Breast epithelium (tissue), 3 donors: ENCODE results near the gene CEP78.

Experiments used
- POLR2A ChIP-seq: fragments of 450-650 bp; IDR thresholded peaks from one replicate; pipeline ENCODE4 v1.6.1; 2016; ENCODE audit warnings: antibody characterized with exemption, mild to moderate bottlenecking, moderate library complexity
- TF ChIP-seq, protein P1 (sequence below), 3 donors: fragments of 450-650 bp; IDR thresholded peaks; one replicate each; pipeline ENCODE4 v1.5.1; 2016 to 2017; ENCODE audit warnings: antibody characterized with exemption in 3 of 3, mild to moderate bottlenecking in 3 of 3, moderate library complexity in 3 of 3

DNA sequence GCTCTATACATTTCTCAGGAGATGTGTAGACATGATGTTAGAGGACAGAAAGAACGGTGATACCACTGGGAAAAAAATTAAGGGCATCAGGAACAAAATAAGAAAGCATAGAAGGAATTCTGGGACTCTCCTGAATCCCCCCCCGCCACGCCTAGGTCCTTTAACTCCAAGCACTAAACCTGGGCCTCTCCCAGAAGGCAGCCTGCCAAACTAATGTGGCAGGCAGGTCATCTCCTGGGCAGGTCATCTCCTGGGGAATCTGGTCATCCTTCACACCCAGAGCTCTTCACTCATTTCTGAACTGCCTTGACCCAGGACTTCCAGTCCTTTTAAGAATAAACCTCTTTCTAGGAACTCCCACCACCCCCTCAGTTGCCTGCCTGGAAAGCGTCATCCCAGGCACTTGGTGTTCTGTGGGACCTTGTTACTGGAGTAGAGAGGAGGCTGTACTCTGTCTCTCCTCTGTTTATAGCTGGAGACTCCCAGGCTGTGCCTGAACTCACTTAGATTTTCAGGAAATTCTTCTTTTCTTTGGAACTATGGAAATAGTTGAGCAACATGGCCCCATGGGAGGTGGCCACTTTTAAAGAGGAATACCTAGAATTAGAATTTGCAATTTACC, 85.1 kb downstream of the CEP78 start:
- TF ChIP-seq, protein P1, sequence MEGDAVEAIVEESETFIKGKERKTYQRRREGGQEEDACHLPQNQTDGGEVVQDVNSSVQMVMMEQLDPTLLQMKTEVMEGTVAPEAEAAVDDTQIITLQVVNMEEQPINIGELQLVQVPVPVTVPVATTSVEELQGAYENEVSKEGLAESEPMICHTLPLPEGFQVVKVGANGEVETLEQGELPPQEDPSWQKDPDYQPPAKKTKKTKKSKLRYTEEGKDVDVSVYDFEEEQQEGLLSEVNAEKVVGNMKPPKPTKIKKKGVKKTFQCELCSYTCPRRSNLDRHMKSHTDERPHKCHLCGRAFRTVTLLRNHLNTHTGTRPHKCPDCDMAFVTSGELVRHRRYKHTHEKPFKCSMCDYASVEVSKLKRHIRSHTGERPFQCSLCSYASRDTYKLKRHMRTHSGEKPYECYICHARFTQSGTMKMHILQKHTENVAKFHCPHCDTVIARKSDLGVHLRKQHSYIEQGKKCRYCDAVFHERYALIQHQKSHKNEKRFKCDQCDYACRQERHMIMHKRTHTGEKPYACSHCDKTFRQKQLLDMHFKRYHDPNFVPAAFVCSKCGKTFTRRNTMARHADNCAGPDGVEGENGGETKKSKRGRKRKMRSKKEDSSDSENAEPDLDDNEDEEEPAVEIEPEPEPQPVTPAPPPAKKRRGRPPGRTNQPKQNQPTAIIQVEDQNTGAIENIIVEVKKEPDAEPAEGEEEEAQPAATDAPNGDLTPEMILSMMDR (IDR thresholded peaks at IDR 0.05): no peak
- no peak for TF ChIP-seq POLR2A
